HepG2 (cell line): ENCODE measurements around the gene TBC1D10B. TPM values are rescaled to one million over a fixed set of nuclear protein-coding genes. Genes with fewer than 3 reads are reported as not detected.

Experiments
- CC2D1A ChIP-seq: sonication (generic); formaldehyde crosslinking; IDR thresholded peaks from 2 replicates; pipeline ENCODE4 v1.8.1; 2023; ENCODE audit warnings: mild to moderate bottlenecking, missing genetic modification reagents
- ELF1 ChIP-seq: sonication (generic); formaldehyde crosslinking; IDR thresholded peaks from 2 replicates; pipeline ENCODE4 v1.4.0; 2020; ENCODE audit warnings: missing genetic modification reagents
- FLYWCH1 ChIP-seq: sonication (generic); formaldehyde crosslinking; IDR thresholded peaks from 2 replicates; pipeline ENCODE4 v1.8.1; 2023; ENCODE audit warnings: mild to moderate bottlenecking, missing genetic modification reagents
- GPN1 ChIP-seq: sonication (generic); formaldehyde crosslinking; IDR thresholded peaks from 2 replicates; pipeline ENCODE4 v1.5.1; 2020; ENCODE audit warnings: missing genetic modification reagents, borderline replicate concordance
- HCFC1 ChIP-seq: fragments of 150-350 bp; IDR thresholded peaks from 2 replicates; pipeline ENCODE4 v1.6.1; 2014; ENCODE audit warnings: low read depth, low read length
- HNRNPUL1 ChIP-seq: fragments of 200-400 bp; formaldehyde crosslinking; IDR thresholded peaks from 2 replicates; pipeline ENCODE4 v1.6.1; 2017; ENCODE audit warnings: low read depth, mild to moderate bottlenecking, low read length, moderate library complexity
- KDM3A ChIP-seq: IDR thresholded peaks from 2 replicates; pipeline ENCODE4 v1.6.1; 2018; ENCODE audit warnings: low read depth, missing compliant biosample characterization
- MED13 ChIP-seq: sonication (generic); formaldehyde crosslinking; IDR thresholded peaks from 2 replicates; pipeline ENCODE4 v1.5.0; 2020; ENCODE audit warnings: missing genetic modification reagents
- MTA1 ChIP-seq: sonication (generic); formaldehyde crosslinking; IDR thresholded peaks from 2 replicates; pipeline ENCODE4 v1.4.0; 2020; ENCODE audit warnings: missing genetic modification reagents, mild to moderate bottlenecking, borderline replicate concordance
- MYC ChIP-seq: sonication (generic); formaldehyde crosslinking; IDR thresholded peaks from 2 replicates; pipeline ENCODE4 v1.9.0; 2021; ENCODE audit warnings: missing genetic modification reagents, borderline replicate concordance
- MYNN ChIP-seq: sonication (generic); formaldehyde crosslinking; IDR thresholded peaks from 2 replicates; pipeline ENCODE4 v1.4.0; 2020; ENCODE audit warnings: mild to moderate bottlenecking, low read depth, missing genetic modification reagents
- RBFOX2 ChIP-seq: fragments of 200-400 bp; formaldehyde crosslinking; IDR thresholded peaks from 2 replicates; pipeline ENCODE4 v1.6.1; 2017; ENCODE audit warnings: low read depth, mild to moderate bottlenecking, low read length
- RCOR2 ChIP-seq: IDR thresholded peaks from 2 replicates; pipeline ENCODE4 v1.6.1; 2016; ENCODE audit warnings: missing biosample characterization, missing genetic modification reagents
- REXO4 ChIP-seq: sonication (generic); formaldehyde crosslinking; IDR thresholded peaks from 2 replicates; pipeline ENCODE4 v1.8.0; 2022; ENCODE audit warnings: missing genetic modification reagents, mild to moderate bottlenecking, borderline replicate concordance
- RXRA ChIP-seq: sonication (generic); formaldehyde crosslinking; IDR thresholded peaks from 2 replicates; pipeline ENCODE4 v1.5.1; 2020; ENCODE audit warnings: missing genetic modification reagents
- SALL2 ChIP-seq: sonication (generic); formaldehyde crosslinking; IDR thresholded peaks from 2 replicates; pipeline ENCODE4 v1.8.1; 2023; ENCODE audit warnings: mild to moderate bottlenecking, missing genetic modification reagents, inconsistent platforms
- SMYD3 ChIP-seq: sonication (generic); formaldehyde crosslinking; IDR thresholded peaks from 2 replicates; pipeline ENCODE4 v1.8.1; 2023; ENCODE audit warnings: mild to moderate bottlenecking, missing genetic modification reagents
- SUZ12 ChIP-seq: fragments of 150-350 bp; IDR thresholded peaks from 2 replicates; pipeline ENCODE4 v1.6.1; 2014; ENCODE audit warnings: low read depth, low read length
- TBX3 ChIP-seq: fragments of 450-650 bp; IDR thresholded peaks from 2 replicates; pipeline ENCODE4 v1.6.1; 2017; ENCODE audit warnings: antibody characterized with exemption, mild to moderate bottlenecking, inconsistent platforms, borderline replicate concordance
- YEATS4 ChIP-seq: sonication (generic); formaldehyde crosslinking; IDR thresholded peaks from 2 replicates; pipeline ENCODE4 v1.4.0; 2020; ENCODE audit warnings: missing genetic modification reagents, borderline replicate concordance
- ZFP36L2 ChIP-seq: sonication (generic); formaldehyde crosslinking; IDR thresholded peaks from 2 replicates; pipeline ENCODE4 v1.4.0; 2020; ENCODE audit warnings: missing genetic modification reagents
- ZKSCAN5 ChIP-seq: sonication (generic); formaldehyde crosslinking; IDR thresholded peaks from 2 replicates; pipeline ENCODE4 v1.5.1; 2020; ENCODE audit warnings: mild to moderate bottlenecking, missing genetic modification reagents
- ZNF343 ChIP-seq: sonication (generic); formaldehyde crosslinking; IDR thresholded peaks from 2 replicates; pipeline ENCODE4 v1.4.0; 2020; ENCODE audit warnings: mild to moderate bottlenecking, missing genetic modification reagents
- ZNF761 ChIP-seq: sonication (generic); formaldehyde crosslinking; conservative IDR thresholded peaks from 2 replicates; pipeline ENCODE4 v1.4.0; 2020; ENCODE audit warnings: mild to moderate bottlenecking, missing genetic modification reagents
- ZNF879 ChIP-seq: sonication (generic); formaldehyde crosslinking; IDR thresholded peaks from 2 replicates; pipeline ENCODE4 v1.8.1; 2023; ENCODE audit warnings: missing genetic modification reagents
- ZSCAN21 ChIP-seq: sonication (generic); formaldehyde crosslinking; IDR thresholded peaks from 2 replicates; pipeline ENCODE4 v1.8.0; 2022; ENCODE audit warnings: mild to moderate bottlenecking, missing genetic modification reagents, moderate library complexity, borderline replicate concordance
- polyA plus RNA-seq, 8 experiments: library from polyadenylated mRNA; depleted of rRNA in 3 of 8; stranded (reverse) in 7 of 8; unstranded in 1 of 8; fragments of >200 nt; fragmentation: Illumina TruSeq in 4 of 8; extraction: Trizol in 4 of 8; gene quantifications; 2 replicates each; pipeline versions ENCODE4 v1.2.1 to v1.2.3, GENCODE V29; 2011 to 2016; ENCODE audit warnings: low read depth in 4 of 8, missing spikeins in 1 of 8, mixed read lengths in 1 of 8; ENCODE audit not compliant: insufficient read depth in 1 of 8
- total RNA-seq, 5 experiments: library from RNA; depleted of rRNA; stranded (reverse); fragments of >200 nt; fragmentation: Illumina TruSeq; extraction: Trizol; gene quantifications; 2 replicates each; pipeline ENCODE4 v1.2.3, GENCODE V29; 2016; ENCODE audit warnings: low read depth in 1 of 5
- TF ChIP-seq, protein P1 (sequence below): sonication (generic); formaldehyde crosslinking; IDR thresholded peaks from 2 replicates; pipeline ENCODE4 v1.4.0; 2020; ENCODE audit warnings: low read depth, missing genetic modification reagents
- TF ChIP-seq, protein P2 (sequence below): IDR thresholded peaks from 2 replicates; pipeline ENCODE4 v1.6.1; 2012; ENCODE audit warnings: low read depth, low read length, improper control_type of control experiment

Gene TBC1D10B
- total and polyA plus RNA-seq, 2 of the 13 experiments (the other 11 are each of a cell fraction or from before 2014, with no cell fraction given), result 15.7 to 24.8 TPM

- TF ChIP-seq MYC (no peak), ZNF879 (CRISPR knock-in tag) (no peak; the same call in 1 of the 2 replicates), YEATS4 (CRISPR knock-in tag) (no peak), ZSCAN21 (CRISPR knock-in tag) (peak; percentile 36; the same call in 1 of the 2 replicates), SALL2 (CRISPR knock-in tag) (no peak), ZNF761 (CRISPR knock-in tag) (no peak), RBFOX2 (peak; percentile 85; the same call in 1 of the 2 replicates), SUZ12 (no peak), MYNN (CRISPR knock-in tag) (no peak), RXRA (CRISPR knock-in tag) (0 out of 2 replicates have a peak, but pooled peaks have one; percentile 4), FLYWCH1 (no peak), SMYD3 (CRISPR knock-in tag) (0 out of 2 replicates have a peak, but pooled peaks have one; percentile 48), HCFC1 (no peak), TBX3 (no peak), GPN1 (CRISPR knock-in tag) (no peak), RCOR2 (no peak), REXO4 (CRISPR knock-in tag) (peak; percentile 80; the same call in 1 of the 2 replicates), ELF1 (CRISPR knock-in tag) (no peak), MED13 (CRISPR knock-in tag) (no peak), ZNF343 (no peak), ZKSCAN5 (no peak), HNRNPUL1 (no peak), CC2D1A (CRISPR knock-in tag) (no peak), KDM3A (CRISPR knock-in tag) (no peak), MTA1 (CRISPR knock-in tag) (0 out of 2 replicates have a peak, but pooled peaks have one; percentile 9), ZFP36L2 (no peak)
- TF ChIP-seq, protein P1, sequence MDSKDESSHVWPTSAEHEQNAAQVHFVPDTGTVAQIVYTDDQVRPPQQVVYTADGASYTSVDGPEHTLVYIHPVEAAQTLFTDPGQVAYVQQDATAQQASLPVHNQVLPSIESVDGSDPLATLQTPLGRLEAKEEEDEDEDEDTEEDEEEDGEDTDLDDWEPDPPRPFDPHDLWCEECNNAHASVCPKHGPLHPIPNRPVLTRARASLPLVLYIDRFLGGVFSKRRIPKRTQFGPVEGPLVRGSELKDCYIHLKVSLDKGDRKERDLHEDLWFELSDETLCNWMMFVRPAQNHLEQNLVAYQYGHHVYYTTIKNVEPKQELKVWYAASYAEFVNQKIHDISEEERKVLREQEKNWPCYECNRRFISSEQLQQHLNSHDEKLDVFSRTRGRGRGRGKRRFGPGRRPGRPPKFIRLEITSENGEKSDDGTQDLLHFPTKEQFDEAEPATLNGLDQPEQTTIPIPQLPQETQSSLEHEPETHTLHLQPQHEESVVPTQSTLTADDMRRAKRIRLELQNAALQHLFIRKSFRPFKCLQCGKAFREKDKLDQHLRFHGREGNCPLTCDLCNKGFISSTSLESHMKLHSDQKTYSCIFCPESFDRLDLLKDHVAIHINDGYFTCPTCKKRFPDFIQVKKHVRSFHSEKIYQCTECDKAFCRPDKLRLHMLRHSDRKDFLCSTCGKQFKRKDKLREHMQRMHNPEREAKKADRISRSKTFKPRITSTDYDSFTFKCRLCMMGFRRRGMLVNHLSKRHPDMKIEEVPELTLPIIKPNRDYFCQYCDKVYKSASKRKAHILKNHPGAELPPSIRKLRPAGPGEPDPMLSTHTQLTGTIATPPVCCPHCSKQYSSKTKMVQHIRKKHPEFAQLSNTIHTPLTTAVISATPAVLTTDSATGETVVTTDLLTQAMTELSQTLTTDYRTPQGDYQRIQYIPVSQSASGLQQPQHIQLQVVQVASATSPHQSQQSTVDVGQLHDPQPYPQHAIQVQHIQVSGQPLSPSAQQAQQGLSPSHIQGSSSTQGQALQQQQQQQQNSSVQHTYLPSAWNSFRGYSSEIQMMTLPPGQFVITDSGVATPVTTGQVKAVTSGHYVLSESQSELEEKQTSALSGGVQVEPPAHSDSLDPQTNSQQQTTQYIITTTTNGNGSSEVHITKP (CRISPR knock-in tag), result no peak
- TF ChIP-seq, protein P2, sequence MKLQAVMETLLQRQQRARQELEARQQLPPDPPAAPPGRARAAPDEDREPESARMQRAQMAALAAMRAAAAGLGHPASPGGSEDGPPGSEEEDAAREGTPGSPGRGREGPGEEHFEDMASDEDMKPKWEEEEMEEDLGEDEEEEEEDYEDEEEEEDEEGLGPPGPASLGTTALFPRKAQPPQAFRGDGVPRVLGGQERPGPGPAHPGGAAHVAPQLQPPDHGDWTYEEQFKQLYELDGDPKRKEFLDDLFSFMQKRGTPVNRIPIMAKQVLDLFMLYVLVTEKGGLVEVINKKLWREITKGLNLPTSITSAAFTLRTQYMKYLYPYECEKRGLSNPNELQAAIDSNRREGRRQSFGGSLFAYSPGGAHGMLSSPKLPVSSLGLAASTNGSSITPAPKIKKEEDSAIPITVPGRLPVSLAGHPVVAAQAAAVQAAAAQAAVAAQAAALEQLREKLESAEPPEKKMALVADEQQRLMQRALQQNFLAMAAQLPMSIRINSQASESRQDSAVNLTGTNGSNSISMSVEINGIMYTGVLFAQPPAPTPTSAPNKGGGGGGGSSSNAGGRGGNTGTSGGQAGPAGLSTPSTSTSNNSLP, result no peak
Observed at GRCh38 chr16:30354423-30355143, 15.7 kb downstream of the TBC1D10B start (continued).
